Bronchial epithelial cell (primary cell): ENCODE measurements around the gene KSR1. TPM values are rescaled to one million over a fixed set of nuclear protein-coding genes. Genes with fewer than 3 reads are reported as not detected.

Source experiments
- DNase-seq: peaks from one replicate; pipeline ENCODE4 v3.0.0-alpha.2; 2010; ENCODE audit warnings: low read depth
- FAIRE-seq: peaks from 2 replicates; lab custom pipeline; 2011; peaks lifted over from hg19 to GRCh38; lab: Jason Lieb, UNC
- H3K27me3 ChIP-seq: 2 replicates; pipeline ENCODE4 v1.5.1; 2011; ENCODE audit warnings: low read length; ENCODE audit not compliant: control insufficient read depth, insufficient read depth
- H3K36me3 ChIP-seq: 2 replicates; pipeline ENCODE4 v1.5.1; 2011; ENCODE audit warnings: low read length; ENCODE audit not compliant: control insufficient read depth, insufficient read depth
- H3K4me3 ChIP-seq: 2 replicates; pipeline ENCODE4 v1.5.1; 2011; ENCODE audit warnings: mild to moderate bottlenecking, low read depth, low read length, control low read depth
- CTCF ChIP-seq: IDR thresholded peaks from 2 replicates; pipeline ENCODE4 v1.5.1; 2011; ENCODE audit warnings: mild to moderate bottlenecking, moderate library complexity, low read length, control low read depth, inconsistent platforms; ENCODE audit not compliant: insufficient read depth, severe bottlenecking
- total RNA-seq: library from RNA; depleted of rRNA; stranded (reverse); fragments of >200 nt; gene quantifications from 2 replicates; pipeline ENCODE4 v1.2.1, GENCODE V29; 2014

KSR1 gene
- total RNA-seq, 1 donor from 2014 or later, result 0.53 TPM

- TF ChIP-seq CTCF, result no peak
- no peaks in the 10 kb centered on the region for H3K36me3 ChIP-seq
- DNase-seq, result no peak
- H3K27me3 ChIP-seq, result no peaks in the 10 kb centered on the region
- no peak overlapping the region for H3K4me3 ChIP-seq
- FAIRE-seq, result no peak
These were observed 112.6 kb downstream of the KSR1 start for GRCh38 chr17:27568811-27569210.

- peak; percentile 31 for DNase-seq
These were observed 113.0 kb downstream of the KSR1 start for GRCh38 chr17:27569257-27569722.

GRCh38 chr17:27569884-27570577 is 113.8 kb downstream of the KSR1 start:
- H3K27me3 ChIP-seq, result no peaks in the 10 kb centered on the region
- peak; percentile 43 for FAIRE-seq
- no peaks in the 10 kb centered on the region for H3K36me3 ChIP-seq
- no peak for DNase-seq
- no peak for TF ChIP-seq CTCF
- no peak overlapping the region for H3K4me3 ChIP-seq

More at GRCh38 chr17:27569257-27569722, 113.0 kb downstream of the KSR1 start:
- peak; percentile 68 for TF ChIP-seq CTCF
- Histone ChIP-seq H3K36me3 (no peaks in the 10 kb centered on the region), H3K4me3 (no peak overlapping the region), H3K27me3 (no peaks in the 10 kb centered on the region)
- FAIRE-seq, result no peak

- peak; percentile 13 for FAIRE-seq
- DNase-seq, result no peak
These were observed 114.3 kb downstream of the KSR1 start for GRCh38 chr17:27570578-27570914.

GRCh38 chr17:27571563-27572352 is 115.5 kb downstream of the KSR1 start:
- FAIRE-seq, result peak; percentile 62
- H3K27me3 ChIP-seq, result no peaks in the 10 kb centered on the region
- no peak overlapping the region for H3K4me3 ChIP-seq
- no peak for TF ChIP-seq CTCF
- no peaks in the 10 kb centered on the region for H3K36me3 ChIP-seq
- DNase-seq, result no peak

More at GRCh38 chr17:27570578-27570914, 114.3 kb downstream of the KSR1 start:
- H3K27me3 ChIP-seq, result no peaks in the 10 kb centered on the region
- H3K36me3 ChIP-seq, result no peaks in the 10 kb centered on the region
- no peak for TF ChIP-seq CTCF
- no peak overlapping the region for H3K4me3 ChIP-seq
